H9 (cell line): Measurements from ENCODE around the gene MT1M. TPM values are rescaled to one million over a fixed set of nuclear protein-coding genes. Genes with fewer than 3 reads are reported as not detected.

Experiments used
- DNase-seq: peaks from one replicate; pipeline ENCODE4 v3.0.0-alpha.2; 2017
- H2AFZ ChIP-seq: one replicate; pipeline ENCODE4 v1.6.1; 2013; ENCODE audit warnings: mild to moderate bottlenecking, low read length, control low read depth, moderate library complexity
- H2AK5ac ChIP-seq: 2 replicates; pipeline ENCODE4 v1.6.1; 2013; ENCODE audit warnings: low read length, control low read depth, mixed read lengths; ENCODE audit not compliant: insufficient read length
- H2BK120ac ChIP-seq: one replicate; pipeline ENCODE4 v1.6.1; 2013; ENCODE audit warnings: low read depth, mild to moderate bottlenecking, low read length, control low read depth, inconsistent platforms; ENCODE audit not compliant: poor library complexity, severe bottlenecking
- H2BK12ac ChIP-seq: 2 replicates; pipeline ENCODE4 v1.6.1; 2013; ENCODE audit warnings: low read length, control low read depth, mixed read lengths, low read depth; ENCODE audit not compliant: insufficient read length
- H2BK15ac ChIP-seq: 2 replicates; pipeline ENCODE4 v1.6.1; 2013; ENCODE audit warnings: low read depth, low read length, control low read depth
- H2BK20ac ChIP-seq: one replicate; pipeline ENCODE4 v1.6.1; 2013; ENCODE audit warnings: low read depth, mild to moderate bottlenecking, low read length, control low read depth, inconsistent platforms; ENCODE audit not compliant: poor library complexity, severe bottlenecking
- H2BK5ac ChIP-seq: 2 replicates; pipeline ENCODE4 v1.6.1; 2013; ENCODE audit warnings: low read length, control low read depth, mixed read lengths; ENCODE audit not compliant: insufficient read length
- H3K14ac ChIP-seq: 2 replicates; pipeline ENCODE4 v1.6.1; 2013; ENCODE audit warnings: low read length, control low read depth; ENCODE audit not compliant: insufficient read depth
- H3K18ac ChIP-seq: 2 replicates; pipeline ENCODE4 v1.6.1; 2013; ENCODE audit warnings: low read depth, mild to moderate bottlenecking, mixed read lengths, low read length, control low read depth; ENCODE audit not compliant: insufficient read length
- H3K23ac ChIP-seq: 2 replicates; pipeline ENCODE4 v1.6.1; 2013; ENCODE audit warnings: low read length, control low read depth, mixed read lengths, low read depth; ENCODE audit not compliant: insufficient read length
- H3K23me2 ChIP-seq: 2 replicates; pipeline ENCODE4 v1.6.1; 2013; ENCODE audit warnings: low read depth, mild to moderate bottlenecking, mixed read lengths, low read length, control low read depth; ENCODE audit not compliant: insufficient read length, poor library complexity, severe bottlenecking
- H3K27ac ChIP-seq: 2 replicates; pipeline ENCODE4 v1.5.1; 2013; ENCODE audit warnings: low read length, control low read depth, mixed read lengths, low read depth; ENCODE audit not compliant: insufficient read length
- H3K27me3 ChIP-seq: 2 replicates; pipeline ENCODE4 v1.6.1; 2013; ENCODE audit warnings: low read length, control low read depth, inconsistent platforms; ENCODE audit not compliant: insufficient read depth
- H3K4ac ChIP-seq: 2 replicates; pipeline ENCODE4 v1.6.1; 2013; ENCODE audit warnings: low read depth, mild to moderate bottlenecking, control low read depth, inconsistent platforms, low read length, moderate library complexity
- H3K4me1 ChIP-seq: 2 replicates; pipeline ENCODE4 v1.6.1; 2013; ENCODE audit warnings: low read length, control low read depth, inconsistent platforms; ENCODE audit not compliant: insufficient read depth
- H3K4me2 ChIP-seq: 2 replicates; pipeline ENCODE4 v1.6.1; 2013; ENCODE audit warnings: low read length, control low read depth, mixed read lengths; ENCODE audit not compliant: insufficient read length, insufficient read depth
- H3K56ac ChIP-seq: 2 replicates; pipeline ENCODE4 v1.6.1; 2013; ENCODE audit warnings: low read depth, mild to moderate bottlenecking, mixed read lengths, low read length, control low read depth; ENCODE audit not compliant: insufficient read length
- H3K79me1 ChIP-seq: 2 replicates; pipeline ENCODE4 v1.6.1; 2013; ENCODE audit warnings: low read depth, mild to moderate bottlenecking, moderate library complexity, low read length, control low read depth, inconsistent platforms; ENCODE audit not compliant: insufficient read depth, poor library complexity, severe bottlenecking
- H3K79me2 ChIP-seq: 2 replicates; pipeline ENCODE4 v1.6.1; 2013; ENCODE audit warnings: low read length, control low read depth, inconsistent platforms; ENCODE audit not compliant: insufficient read depth
- H3K9ac ChIP-seq: 2 replicates; pipeline ENCODE4 v1.6.1; 2013; ENCODE audit warnings: low read length, control low read depth, mixed read lengths; ENCODE audit not compliant: insufficient read length; ENCODE audit errors: extremely low read depth
- H3K9me3 ChIP-seq: one replicate; pipeline ENCODE4 v1.6.1; 2013; ENCODE audit warnings: low read depth, low read length, inconsistent platforms; ENCODE audit not compliant: control insufficient read depth
- H3T11ph ChIP-seq: one replicate; pipeline ENCODE4 v1.6.1; 2013; ENCODE audit warnings: mild to moderate bottlenecking, low read length, control low read depth, inconsistent platforms
- H4K20me1 ChIP-seq: one replicate; pipeline ENCODE4 v1.6.1; 2013; ENCODE audit not compliant: control insufficient read depth, insufficient read length, insufficient read depth
- H4K5ac ChIP-seq: 2 replicates; pipeline ENCODE4 v1.6.1; 2013; ENCODE audit warnings: low read depth, mild to moderate bottlenecking, mixed read lengths, low read length, control low read depth; ENCODE audit not compliant: insufficient read length
- H4K8ac ChIP-seq: replicated peaks from 2 replicates; pipeline ENCODE4 v1.6.1; 2013; ENCODE audit warnings: low read length, control low read depth, mixed read lengths, low read depth; ENCODE audit not compliant: insufficient read length
- H4K91ac ChIP-seq: 2 replicates; pipeline ENCODE4 v1.6.1; 2013; ENCODE audit warnings: low read depth, mild to moderate bottlenecking, moderate library complexity, mixed read lengths, low read length, control low read depth; ENCODE audit not compliant: insufficient read length
- H3K27ac Mint-ChIP-seq, 3 experiments: 2 replicates in 2 of 3; 3 replicates in 1 of 3; pipeline ENCODE4 v1.8.0; 2020 to 2021; ENCODE audit warnings: mixed read lengths in 3 of 3, mild to moderate bottlenecking in 1 of 3, moderate library complexity in 1 of 3
- H3K27me3 Mint-ChIP-seq: 2 replicates; pipeline ENCODE4 v1.8.0; 2021; ENCODE audit warnings: low read depth, mild to moderate bottlenecking, moderate library complexity, mixed read lengths
- H3K36me3 Mint-ChIP-seq, 3 experiments: 2 replicates in 2 of 3; 3 replicates in 1 of 3; pipeline ENCODE4 v1.8.0; 2020 to 2021; ENCODE audit warnings: low read depth in 3 of 3, mixed read lengths in 3 of 3; ENCODE audit not compliant: insufficient read depth in 1 of 3
- H3K4me1 Mint-ChIP-seq, 2 experiments: 2 replicates each; pipeline ENCODE4 v1.8.0; 2020; ENCODE audit warnings: mixed read lengths in 2 of 2
- H3K4me3 Mint-ChIP-seq, 2 experiments: 2 replicates in 1 of 2; 3 replicates in 1 of 2; pipeline ENCODE4 v1.8.0; 2020 to 2021; ENCODE audit warnings: mild to moderate bottlenecking in 2 of 2, mixed read lengths in 2 of 2, moderate library complexity in 1 of 2
- H3K9me3 Mint-ChIP-seq, 2 experiments: 2 replicates in 1 of 2; 3 replicates in 1 of 2; pipeline ENCODE4 v1.8.0; 2020; ENCODE audit warnings: mild to moderate bottlenecking in 2 of 2, mixed read lengths in 2 of 2, moderate library complexity in 1 of 2
- WGBS: extraction: QIAGEN DNeasy Blood & Tissue Kit; methylation state at CpG from one replicate; pipeline ENCODE4 v1.1.7; 2013; ENCODE audit warnings: missing lambda C conversion rate, low lambda C conversion rate, mixed read lengths; ENCODE audit not compliant: insufficient read length; ENCODE audit errors: extremely low coverage; 5-methylcytosine and 5-hydroxymethylcytosine counted together
- total RNA-seq: library from RNA; stranded (reverse); gene quantifications from 2 replicates; pipeline ENCODE4 v1.2.1, GENCODE V29; 2021
- TF ChIP-seq, protein P1 (sequence below): fragments of 200-600 bp; sonication (generic); conservative IDR thresholded peaks from 3 replicates; pipeline ENCODE4 v1.8.0; 2021; ENCODE audit warnings: antibody characterized with exemption, mild to moderate bottlenecking

The MT1M gene
- total RNA-seq, 1 experiment from 2014 or later = 1.4 TPM

DNA sequence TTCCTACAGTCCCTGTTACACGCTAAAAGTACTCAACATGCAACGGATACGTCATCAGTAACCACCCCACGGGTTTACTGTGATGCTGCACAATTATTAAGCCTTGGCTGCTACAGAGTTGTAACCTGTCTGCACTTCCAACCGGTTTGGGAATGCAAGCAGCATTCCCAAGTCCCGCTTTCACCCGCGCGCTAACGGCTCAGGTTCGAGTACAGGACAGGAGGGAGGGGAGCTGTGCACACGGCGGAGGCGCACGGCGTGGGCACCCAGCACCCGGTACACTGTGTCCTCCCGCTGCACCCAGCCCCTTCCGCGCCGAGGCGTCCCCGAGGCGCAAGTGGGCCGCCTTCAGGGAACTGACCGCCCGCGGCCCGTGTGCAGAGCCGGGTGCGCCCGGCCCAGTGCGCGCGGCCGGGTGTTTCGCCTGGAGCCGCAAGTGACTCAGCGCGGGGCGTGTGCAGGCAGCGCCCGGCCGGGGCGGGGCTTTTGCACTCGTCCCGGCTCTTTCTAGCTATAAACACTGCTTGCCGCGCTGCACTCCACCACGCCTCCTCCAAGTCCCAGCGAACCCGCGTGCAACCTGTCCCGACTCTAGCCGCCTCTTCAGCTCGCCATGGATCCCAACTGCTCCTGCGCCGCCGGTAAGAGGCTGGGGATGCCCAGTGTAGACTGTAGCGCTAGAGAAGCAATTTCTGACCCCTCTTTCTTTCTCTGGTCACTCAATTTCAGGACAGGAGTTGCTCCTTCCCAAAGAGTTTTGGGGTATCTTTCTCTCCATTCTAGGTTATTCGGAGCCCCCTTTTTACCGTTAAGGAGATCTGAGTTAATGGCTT lies 24.2 kb upstream of the MT1M start, which contains the start of gene MT2A:
Gene MT2A, plus strand, starts transcription at position 542 of the 833 bp plus-strand sequence. Its CDS starts 72 bp downstream, at position 614.
- Histone ChIP-seq H3K56ac (no peak within 1 kb of the TSS), H2AK5ac (no peak within 1 kb of the TSS), H3K27me3 (peaks cover 21% of the 10 kb centered on the region; the same call in 1 of the 2 replicates), H3K14ac (0 out of 2 replicates have a peak within 1 kb of the TSS, but pooled peaks have one; percentile 42), H2AFZ (no peak within 1 kb of the TSS), H3K4ac (no peak within 1 kb of the TSS), H4K20me1 (no peaks in the 10 kb centered on the region), H3K4me2 (peak within 1 kb of the TSS; percentile 73), H3K23ac (no peak within 1 kb of the TSS), H3K9me3 (no peaks in the 10 kb centered on the region), H3K79me1 (no peaks in the 10 kb centered on the region), H2BK20ac (no peak within 1 kb of the TSS), H3T11ph (no peak within 1 kb of the TSS), H3K4me1 (peaks cover 6% of the 10 kb centered on the region; the same call in 1 of the 2 replicates), H2BK12ac (no peak within 1 kb of the TSS), H2BK5ac (no peak within 1 kb of the TSS), H4K91ac (no peak within 1 kb of the TSS), H3K9ac (no peak within 1 kb of the TSS), H2BK15ac (no peak within 1 kb of the TSS), H4K8ac (no peak within 1 kb of the TSS), H3K23me2 (peaks cover 8% of the 10 kb centered on the region), H3K79me2 (no peaks in the 10 kb centered on the region), H3K27ac (no peak within 1 kb of the TSS), H4K5ac (no peak within 1 kb of the TSS), H2BK120ac (no peak within 1 kb of the TSS), H3K18ac (no peak within 1 kb of the TSS)
- H3K27me3 Mint-ChIP-seq = peaks cover 75% of the 10 kb centered on the region
- H3K4me1 Mint-ChIP-seq = peaks cover 29 to 35% of the 10 kb centered on the region in 2 experiments
- peak within 1 kb of the TSS; percentile 65 to 84 for H3K4me3 Mint-ChIP-seq
- no peaks in the 10 kb centered on the region for H3K36me3 Mint-ChIP-seq
- H3K9me3 Mint-ChIP-seq = no peaks in the 10 kb centered on the region
- WGBS = no CpG with 5 or more reads among the region's 62 CpGs
- TF ChIP-seq, protein P1, sequence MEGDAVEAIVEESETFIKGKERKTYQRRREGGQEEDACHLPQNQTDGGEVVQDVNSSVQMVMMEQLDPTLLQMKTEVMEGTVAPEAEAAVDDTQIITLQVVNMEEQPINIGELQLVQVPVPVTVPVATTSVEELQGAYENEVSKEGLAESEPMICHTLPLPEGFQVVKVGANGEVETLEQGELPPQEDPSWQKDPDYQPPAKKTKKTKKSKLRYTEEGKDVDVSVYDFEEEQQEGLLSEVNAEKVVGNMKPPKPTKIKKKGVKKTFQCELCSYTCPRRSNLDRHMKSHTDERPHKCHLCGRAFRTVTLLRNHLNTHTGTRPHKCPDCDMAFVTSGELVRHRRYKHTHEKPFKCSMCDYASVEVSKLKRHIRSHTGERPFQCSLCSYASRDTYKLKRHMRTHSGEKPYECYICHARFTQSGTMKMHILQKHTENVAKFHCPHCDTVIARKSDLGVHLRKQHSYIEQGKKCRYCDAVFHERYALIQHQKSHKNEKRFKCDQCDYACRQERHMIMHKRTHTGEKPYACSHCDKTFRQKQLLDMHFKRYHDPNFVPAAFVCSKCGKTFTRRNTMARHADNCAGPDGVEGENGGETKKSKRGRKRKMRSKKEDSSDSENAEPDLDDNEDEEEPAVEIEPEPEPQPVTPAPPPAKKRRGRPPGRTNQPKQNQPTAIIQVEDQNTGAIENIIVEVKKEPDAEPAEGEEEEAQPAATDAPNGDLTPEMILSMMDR = no peak
- peak; percentile 85 for DNase-seq
- no peak within 1 kb of the TSS for H3K27ac Mint-ChIP-seq
